HG03354 (cell line): Measurements from ENCODE around the gene TRPM3.

Source experiments
- ATAC-seq: cut with Tn5 transposase; IDR thresholded peaks from one replicate; pipeline ENCODE4 v1.9.1; 2021; ENCODE audit warnings: mild to moderate bottlenecking; ENCODE audit not compliant: unreplicated experiment, poor library complexity, severe bottlenecking

The TRPM3 gene

DNA sequence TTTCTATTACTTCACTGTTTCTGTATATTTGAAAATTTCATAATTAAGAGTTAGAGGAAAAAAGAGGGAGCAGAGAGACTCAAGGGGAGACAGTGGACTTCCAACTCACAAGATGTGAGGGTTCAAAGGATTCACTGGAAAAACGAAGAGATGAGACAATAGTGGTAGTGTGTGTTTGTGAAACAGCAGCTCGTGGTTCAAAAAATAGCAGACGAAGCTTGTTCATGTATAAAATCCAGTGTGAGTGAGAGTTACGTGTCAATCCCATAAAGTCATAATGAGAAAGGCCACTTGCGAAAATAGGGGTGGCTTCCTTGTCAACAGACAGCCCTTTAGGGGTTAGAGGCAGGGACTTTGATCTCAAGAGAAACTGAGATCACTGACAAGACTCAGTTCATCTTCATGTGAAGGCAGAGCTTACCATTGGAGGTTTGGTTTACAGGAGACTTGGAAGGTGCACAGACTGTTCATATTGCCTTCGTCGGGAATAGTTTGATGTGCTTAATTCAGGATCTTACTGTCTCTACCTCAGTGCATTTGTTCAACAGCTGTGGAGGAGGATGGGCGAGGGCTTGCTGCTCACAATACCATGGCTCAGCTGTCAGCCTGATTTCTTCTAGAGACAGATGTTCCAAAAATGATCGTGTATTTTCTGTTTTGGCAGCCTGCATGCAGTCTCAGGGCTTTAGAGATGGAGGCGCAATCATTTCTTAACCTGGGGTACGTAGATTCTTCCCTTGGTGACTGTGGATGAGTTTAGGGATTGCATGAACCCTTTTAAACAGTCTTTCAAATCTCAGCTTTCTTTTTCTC is 601.3 kb downstream of the TRPM3 start:
- peak; percentile 74 for ATAC-seq

DNA sequence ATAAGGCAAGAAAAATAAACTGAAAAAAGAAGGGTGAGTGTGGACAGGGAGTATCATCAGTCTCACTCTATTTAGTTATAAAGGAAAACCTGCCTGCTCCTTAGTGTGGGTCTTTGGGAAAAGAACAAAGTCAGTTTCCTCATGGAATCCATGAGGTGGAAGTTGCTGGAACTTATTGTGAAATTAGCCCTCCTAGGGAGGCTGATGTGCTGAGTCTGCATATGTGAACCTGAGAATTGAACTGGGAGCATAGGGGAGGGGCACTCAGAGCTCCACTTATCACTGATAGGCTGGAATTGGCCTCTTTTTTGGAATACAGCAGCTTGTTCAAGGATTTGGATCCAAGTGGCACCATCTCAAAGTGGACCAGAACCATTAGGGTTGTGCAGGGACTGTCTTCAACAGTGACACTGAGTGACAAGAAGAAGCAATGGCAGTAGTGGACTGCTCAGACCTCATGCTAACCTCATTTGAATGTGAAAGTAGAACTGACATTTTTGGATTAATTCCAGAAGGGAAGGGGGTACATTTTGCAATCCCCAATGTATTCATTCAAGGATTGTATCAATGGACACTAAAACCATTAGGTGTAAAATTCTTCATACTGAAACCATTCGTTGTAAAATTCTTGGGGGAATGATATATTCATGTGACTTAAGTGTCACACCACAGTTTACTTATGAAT is 603.4 kb downstream of the TRPM3 start:
- ATAC-seq: no peak

DNA sequence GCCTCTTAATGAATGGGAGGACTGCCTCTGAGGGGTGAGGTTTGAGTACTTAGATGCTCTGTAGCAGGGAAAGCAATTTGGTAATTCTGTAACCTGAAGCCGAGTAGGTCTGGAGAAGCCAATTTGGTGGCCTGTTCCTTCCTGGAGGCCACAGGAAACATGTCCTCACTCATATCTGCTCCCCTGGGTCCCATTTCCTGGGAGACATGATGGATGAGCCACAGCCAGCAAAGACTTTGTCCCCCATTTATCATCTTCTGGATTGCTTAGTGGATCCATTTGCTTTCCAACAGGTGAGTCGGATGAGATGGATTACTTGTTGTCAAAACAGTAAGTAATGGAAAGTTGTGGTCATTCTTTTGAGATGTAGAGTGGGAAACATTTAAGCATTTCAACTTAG is 607.1 kb downstream of the TRPM3 start:
- no peak for ATAC-seq

DNA sequence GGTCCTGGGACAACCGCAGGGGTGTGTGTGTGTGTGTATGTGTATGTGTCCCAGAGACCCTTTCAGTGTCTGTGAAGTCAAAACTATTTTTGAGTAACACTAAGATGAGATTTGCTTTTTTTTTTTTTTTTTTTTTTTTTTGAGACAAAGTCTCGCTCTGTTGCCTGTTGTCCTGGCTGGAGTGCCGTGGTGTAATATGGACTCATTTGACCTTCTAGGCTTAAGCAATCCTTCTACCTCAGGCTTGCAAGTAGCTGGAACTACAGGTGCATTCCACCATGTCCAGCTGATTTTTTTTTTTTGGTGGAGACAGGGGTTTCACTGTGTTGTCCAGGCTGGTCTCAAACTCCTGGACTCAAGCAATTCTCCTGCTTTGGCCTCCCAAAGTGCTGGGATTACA is 609.6 kb downstream of the TRPM3 start:
- no peak for ATAC-seq

DNA sequence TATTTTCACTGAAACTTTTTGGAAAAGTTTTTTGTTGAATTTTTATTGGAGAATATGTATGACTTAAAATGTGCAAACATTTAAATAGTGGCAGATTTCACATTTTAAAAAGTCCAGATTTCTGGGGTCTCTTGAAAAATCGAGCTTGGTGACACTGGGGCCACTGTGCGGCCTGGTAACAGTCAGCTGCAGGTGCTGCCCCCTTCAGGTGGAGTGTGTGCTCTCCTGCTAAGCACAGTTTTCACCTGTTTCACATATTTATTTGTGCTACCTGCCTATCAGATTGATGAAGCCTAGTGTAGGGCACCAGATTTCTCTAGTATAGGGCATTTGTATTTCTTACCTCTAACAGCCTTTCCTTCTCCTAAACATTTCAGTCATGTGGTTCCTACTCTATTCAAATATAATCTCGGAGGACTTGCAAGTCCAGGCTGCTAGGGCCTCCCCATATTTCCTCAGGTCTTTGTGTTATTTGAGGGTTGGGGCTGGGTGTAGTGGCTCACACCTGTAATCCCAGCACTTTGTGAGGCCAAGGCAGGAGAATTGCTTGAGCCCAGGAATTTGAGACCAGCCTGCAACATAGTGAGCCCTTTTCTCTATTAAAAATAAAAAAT is 611.2 kb downstream of the TRPM3 start:
- ATAC-seq: no peak

DNA sequence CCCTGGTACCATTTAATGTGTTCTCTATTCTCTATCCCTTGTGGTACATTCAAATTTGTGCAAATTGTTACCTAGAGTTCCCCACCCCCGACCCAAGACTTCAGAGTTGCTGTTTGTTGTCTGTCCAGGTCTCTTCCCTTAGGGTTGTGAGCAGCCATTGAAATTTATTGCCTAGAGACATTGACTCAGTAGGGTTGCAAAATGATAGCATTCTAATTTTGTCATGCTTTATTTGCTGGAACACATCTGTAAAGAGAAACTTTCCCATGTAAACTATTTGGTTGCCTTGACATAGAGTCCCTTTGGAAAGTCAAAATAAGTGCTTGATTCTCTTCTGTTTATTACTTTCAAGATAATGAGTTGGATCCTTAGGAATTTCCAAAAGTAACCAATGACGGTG is 615.3 kb downstream of the TRPM3 start:
- no peak for ATAC-seq

DNA sequence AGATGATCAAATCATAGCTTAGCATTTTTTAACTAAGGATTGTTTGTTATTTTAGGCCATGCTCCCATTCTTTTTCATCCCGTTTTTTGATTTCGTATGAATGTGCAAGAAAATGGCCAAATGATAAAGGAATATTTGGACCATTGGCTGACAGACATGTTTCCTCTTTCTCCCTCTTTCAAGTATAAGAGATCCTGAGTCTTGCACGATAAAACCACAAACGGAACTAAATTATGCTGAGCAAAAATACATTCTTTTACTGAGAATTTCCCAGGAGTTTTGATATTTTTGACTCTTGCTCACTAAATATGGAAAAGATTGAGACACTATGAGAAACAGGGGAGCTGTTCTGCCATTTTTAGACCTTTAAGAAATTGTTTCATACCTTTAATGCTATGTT is 616.6 kb downstream of the TRPM3 start:
- no peak for ATAC-seq

DNA sequence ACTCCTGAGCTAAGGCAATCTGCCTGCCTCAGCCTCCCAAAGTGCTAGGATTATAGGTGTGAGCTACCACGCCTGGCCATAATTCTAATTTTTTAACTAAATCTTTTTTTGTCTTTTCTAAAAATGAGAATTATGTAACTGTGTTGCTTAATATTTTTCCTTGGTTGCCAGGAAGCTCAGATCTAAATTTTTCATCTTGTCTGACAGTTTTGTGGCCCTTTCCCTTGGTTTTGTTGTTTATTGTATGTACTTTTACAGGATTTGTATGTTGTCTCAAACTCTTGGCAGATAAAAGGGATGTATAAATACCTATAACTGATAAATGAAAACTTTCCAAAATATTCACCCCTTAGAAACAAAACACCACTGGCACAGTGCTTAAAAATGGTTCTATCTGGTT is 618.7 kb downstream of the TRPM3 start:
- no peak for ATAC-seq

DNA sequence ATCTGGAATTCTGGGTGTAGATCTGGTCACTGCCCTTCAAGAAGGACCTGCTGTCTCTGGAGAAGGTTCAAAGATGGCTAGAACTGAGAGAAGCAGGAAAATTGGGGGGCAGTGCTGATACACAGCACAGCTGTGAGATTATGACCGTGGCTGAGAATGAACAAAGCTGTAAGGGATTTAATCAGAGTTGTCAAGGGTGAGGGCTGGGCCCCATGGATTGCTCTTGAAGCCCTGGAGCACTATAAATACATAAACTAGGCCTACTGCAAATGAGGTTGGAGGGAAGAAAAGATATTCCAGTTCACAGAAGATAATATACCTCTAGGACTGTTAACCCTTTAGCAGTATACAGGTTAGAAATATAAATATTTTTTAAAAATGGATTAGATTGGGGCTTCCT is 620.6 kb downstream of the TRPM3 start:
- no peak for ATAC-seq

DNA sequence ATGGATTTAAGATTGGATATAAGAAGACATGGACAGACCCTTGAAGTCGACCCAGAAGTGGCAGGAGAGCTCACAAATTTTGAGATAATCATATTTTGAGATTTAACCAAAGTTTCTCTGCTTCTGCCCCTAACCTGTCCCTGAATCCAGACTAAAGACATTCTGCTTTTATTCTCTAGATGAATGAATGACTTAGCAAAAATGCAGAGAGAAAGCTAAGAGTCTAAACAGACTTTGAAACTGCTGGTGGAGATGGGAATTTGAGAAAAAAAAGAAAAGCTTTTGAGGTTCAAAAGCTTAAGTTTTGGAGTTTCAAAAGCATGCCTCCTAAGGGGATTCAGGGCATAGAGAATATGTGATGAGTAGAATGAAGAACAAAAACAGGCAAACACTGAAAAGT is 621.8 kb downstream of the TRPM3 start:
- ATAC-seq: no peak

DNA sequence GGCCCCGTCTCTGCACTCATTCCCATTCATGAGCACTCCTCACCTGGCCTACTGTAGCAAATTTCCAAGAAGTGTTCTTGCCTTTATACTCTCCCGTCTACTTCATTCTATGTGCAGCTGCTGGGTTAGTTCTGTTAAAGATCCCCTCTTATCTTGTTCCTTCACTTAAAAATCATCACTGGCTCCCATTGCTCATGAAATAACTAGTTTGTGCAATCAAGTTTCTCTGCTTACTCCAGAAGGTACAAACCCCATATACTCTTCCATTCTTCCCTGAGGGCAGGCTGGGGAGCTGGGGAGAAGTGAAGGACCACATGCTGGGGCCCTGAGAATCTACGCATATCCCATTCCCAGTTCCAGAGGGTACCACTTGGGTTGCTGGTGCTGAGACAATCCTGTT is 622.6 kb downstream of the TRPM3 start:
- no peak for ATAC-seq

DNA sequence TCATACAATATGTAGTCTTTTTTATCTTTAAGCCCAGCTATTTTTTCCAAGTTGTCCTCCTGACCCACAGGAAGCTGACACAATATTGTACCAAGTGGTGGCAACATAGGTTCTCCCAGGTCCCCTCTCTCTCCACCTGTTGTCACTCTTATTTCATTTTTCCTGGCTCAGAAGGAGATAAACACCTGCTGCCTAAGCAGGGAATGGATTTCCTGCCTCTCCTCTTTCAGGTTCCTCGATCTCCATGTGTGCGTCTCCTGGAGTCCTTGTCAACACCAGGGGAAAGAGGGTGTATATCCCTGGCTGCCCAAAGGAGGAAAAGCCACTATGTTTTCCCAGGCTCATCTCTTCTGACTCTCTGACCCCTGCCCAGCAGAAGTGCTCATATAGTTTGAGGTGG is 625.2 kb downstream of the TRPM3 start:
- ATAC-seq: no peak

DNA sequence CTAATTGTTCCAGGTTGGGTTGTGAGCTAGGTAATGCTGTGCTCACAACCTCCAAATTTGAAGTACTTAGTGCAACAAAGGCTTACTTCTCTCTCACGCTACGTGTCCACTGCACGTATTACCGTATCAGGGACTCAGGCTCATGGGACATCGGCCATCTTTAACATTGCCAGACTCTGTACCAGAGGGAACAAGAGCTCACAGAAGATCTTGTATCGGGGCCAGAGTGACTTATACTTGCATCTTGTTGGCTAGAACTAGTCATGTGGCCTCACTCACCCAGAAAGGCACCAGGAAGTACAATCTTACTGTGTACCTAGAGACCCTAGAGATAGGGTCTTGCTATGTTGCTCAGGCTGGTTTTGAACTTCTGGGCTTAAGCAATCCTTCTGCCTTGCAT is 625.9 kb downstream of the TRPM3 start:
- ATAC-seq: no peak

DNA sequence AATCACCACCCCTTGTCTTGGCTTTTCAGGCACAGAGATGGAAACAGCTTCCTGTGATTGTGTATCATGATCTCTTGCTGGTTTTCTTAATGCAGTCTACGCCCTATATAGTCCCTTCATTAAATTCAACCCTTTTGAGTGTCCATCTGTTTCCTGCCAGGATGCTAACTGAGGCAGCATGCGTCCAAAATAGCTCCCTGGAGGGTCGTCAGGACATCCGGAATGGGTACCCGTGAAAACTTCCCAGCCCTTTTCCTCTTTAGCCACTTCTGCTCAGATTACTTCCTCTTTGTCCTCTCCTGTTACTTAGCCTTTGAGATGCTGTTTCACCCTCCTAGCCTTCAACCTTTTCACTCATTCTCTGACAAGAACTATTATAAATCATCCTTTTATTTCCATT is 627.2 kb downstream of the TRPM3 start:
- ATAC-seq: no peak

DNA sequence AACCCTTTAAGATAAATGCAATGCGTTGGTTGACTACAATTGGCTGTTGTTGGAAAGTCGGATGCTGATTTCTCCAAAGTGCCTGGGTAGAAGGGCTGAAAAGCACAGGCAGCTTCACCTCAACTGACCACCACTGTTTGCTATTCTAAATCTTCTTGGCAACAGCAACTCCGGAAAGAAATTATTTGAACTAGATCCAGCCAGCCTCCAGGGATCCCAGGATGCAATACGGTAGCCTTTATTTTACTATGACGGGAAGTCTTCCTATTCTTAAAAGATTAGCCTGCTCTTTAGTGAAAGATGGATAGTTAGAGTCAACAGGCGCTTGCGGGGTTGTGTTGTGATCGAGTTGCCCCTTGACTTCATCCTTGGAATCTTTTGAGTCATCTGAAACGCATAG is 628.4 kb downstream of the TRPM3 start:
- no peak for ATAC-seq

DNA sequence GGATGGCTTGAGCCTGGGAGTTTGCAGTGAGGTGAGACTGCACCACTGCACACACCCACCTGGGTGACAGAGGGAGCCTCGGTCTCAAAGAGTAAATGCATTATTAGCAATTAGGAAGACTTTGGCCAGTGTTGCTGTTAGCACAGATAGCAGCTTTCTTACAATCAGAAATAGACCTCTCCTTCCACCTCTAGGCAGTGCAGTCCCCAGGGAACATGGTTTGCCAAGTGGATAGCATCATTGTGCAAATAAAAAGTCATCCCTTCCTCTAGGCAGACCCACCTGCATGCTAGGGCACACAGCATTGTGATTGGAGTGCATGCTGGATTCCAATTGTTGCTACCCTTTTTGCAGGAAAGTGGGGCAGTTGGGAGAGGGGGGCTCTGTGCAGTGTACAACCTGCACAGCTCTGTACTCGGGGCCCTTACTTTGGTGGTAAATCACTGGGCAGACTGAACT is 629.1 kb downstream of the TRPM3 start:
- no peak for ATAC-seq

DNA sequence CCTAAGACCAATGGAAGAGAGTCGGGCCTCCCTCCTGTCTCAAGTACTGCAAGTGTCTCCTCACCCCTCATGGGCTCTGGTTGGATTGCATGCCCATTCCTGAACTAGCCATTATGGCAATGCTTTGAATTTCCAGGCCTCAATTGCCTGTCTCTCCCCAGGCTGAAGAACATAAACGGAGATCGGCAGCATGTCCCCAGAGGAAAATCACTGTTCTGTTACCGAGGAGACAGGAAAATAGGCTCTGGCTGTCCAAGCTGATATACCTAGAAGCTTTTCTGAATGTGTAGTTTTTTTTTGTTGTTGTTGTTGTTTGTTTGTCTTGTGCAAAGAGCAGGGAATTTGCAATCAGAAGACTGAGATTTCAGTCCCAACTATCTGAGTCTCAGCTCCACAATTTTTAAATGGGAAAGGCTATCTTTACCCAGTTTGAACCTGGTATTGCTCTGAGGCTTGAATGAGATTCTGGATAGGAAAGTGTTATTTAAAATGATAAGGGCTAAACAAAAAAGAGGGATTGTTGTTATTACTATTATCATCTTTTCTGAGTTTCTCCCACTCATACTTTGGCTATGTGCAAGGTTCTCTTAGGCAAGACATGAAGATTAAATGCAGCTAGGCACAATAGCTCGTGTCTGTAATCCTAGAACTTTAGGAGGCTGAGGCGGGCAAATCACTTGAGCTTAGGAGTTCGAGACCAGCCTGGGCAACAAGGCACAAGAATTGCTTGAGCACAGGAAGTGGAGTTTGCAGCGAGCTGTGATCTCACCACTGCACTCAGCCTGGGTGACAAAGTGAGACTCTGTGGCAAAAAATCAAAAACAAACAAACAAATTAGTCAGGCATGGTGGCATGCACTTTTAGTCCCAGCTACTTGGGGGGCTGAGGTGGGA is 629.7 kb downstream of the TRPM3 start:
- no peak for ATAC-seq

DNA sequence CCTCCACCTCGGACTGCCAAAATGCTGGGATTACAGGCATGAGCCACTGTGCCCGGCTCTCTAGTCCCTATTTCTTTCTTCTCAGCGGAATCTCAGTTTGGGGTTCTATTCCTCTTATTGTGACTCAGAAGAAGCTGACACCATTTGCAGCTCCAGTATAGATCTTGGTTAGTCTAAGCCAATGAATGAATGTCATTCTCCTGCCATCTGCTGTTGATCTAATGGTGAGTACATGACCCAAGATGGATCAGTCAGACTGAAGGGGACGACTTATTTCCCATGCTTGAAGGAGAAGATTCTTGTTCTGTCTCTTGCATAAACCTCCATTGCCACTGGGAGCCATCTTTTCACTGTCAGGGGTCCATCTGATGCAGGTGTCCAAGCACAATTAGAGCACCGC is 630.9 kb downstream of the TRPM3 start:
- ATAC-seq: no peak

DNA sequence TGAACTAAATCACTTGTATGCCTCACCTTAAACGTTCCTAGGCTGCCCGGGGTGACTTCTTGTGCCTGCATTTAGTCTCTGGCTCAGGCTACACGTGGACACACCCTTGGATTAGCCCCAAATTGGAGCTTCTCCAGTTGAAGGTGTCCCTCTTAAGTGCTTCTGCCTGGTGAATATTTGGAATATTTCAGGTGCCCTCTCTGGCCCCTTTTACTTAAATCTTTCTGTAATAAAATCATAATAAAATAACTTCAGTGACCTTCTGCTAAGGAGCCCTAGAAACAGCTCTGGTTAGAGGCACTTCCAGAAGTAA is 632.7 kb downstream of the TRPM3 start:
- no peak for ATAC-seq

DNA sequence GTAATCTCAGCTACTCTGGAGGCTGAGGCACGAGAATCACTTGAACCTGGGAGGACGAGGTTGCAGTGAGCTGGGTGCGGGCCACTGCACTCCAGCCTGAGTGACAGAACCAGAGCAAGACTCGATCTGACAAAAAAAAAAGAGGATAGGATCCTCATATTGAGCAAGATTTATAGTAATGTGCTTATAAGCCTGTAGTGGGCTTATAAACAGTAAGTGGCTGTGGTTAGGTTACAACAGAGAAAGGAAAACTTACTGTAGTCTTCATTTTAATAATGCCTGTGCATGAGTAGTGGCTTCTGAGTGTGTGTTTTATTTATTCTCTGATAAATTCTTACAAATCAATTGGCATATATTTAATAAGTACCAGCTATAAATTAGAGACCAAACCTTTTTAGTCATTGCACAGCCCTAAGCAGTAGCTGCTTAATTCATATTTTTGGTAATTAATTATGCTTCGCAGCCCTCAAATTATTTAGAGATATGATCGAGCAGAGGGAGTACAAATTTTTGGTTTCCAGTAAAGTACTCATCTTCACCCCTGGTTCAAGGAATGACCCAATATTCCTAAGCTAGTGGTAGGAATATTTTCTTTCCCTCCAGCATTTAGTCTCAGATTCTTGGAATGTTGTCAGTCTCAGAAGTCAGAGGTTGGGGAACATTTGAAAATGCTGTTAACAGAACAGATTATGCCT is 633.2 kb downstream of the TRPM3 start:
- no peak for ATAC-seq
